Activated effector memory CD4-positive, alpha-beta T cell treated with Interleukin-2 at 50 U/mL for 16 hours (primary cell): ENCODE measurements around the gene RAD51B.

Source experiments
- DNase-seq: peaks from one replicate; pipeline ENCODE4 v3.0.0-alpha.2; 2020

Gene RAD51B

GRCh38 chr14:68458840-68459469 lies 639.4 kb downstream of the RAD51B start:
- DNase-seq: no peak

GRCh38 chr14:68459480-68460136 lies 640.0 kb downstream of the RAD51B start:
- DNase-seq: no peak

GRCh38 chr14:68460541-68460940 lies 641.0 kb downstream of the RAD51B start:
- DNase-seq: no peak

- DNase-seq: no peak
Measured at GRCh38 chr14:68461086-68461485, 641.5 kb downstream of the RAD51B start.

GRCh38 chr14:68462683-68463082 lies 643.1 kb downstream of the RAD51B start:
- no peak for DNase-seq

- DNase-seq: no peak
Measured at GRCh38 chr14:68463299-68463698, 643.7 kb downstream of the RAD51B start.

GRCh38 chr14:68463705-68464374 lies 644.3 kb downstream of the RAD51B start:
- DNase-seq: no peak

- DNase-seq: no peak
Measured at GRCh38 chr14:68464711-68465110, 645.1 kb downstream of the RAD51B start.

- no peak for DNase-seq
Measured at GRCh38 chr14:68466491-68466977, 647.0 kb downstream of the RAD51B start.

- DNase-seq: no peak
Measured at GRCh38 chr14:68467425-68467824, 647.8 kb downstream of the RAD51B start.

GRCh38 chr14:68468437-68469207 lies 649.0 kb downstream of the RAD51B start:
- no peak for DNase-seq

GRCh38 chr14:68469208-68469713 lies 649.7 kb downstream of the RAD51B start:
- no peak for DNase-seq

- DNase-seq: no peak
Measured at GRCh38 chr14:68470361-68470760, 650.8 kb downstream of the RAD51B start.

- DNase-seq: no peak
Measured at GRCh38 chr14:68471029-68471963, 651.7 kb downstream of the RAD51B start.

GRCh38 chr14:68471964-68472508 lies 652.5 kb downstream of the RAD51B start:
- no peak for DNase-seq

GRCh38 chr14:68473069-68473468 lies 653.5 kb downstream of the RAD51B start:
- DNase-seq: no peak

- no peak for DNase-seq
Measured at GRCh38 chr14:68473794-68474193, 654.2 kb downstream of the RAD51B start.

- DNase-seq: no peak
Measured at GRCh38 chr14:68474741-68475140, 655.2 kb downstream of the RAD51B start.

- DNase-seq: no peak
Measured at GRCh38 chr14:68475802-68476201, 656.2 kb downstream of the RAD51B start.

- DNase-seq: no peak
Measured at GRCh38 chr14:68476212-68477109, 656.9 kb downstream of the RAD51B start.

GRCh38 chr14:68477110-68477455 lies 657.5 kb downstream of the RAD51B start:
- DNase-seq: no peak
